ENCODE data around the gene JARID2.
"Not testable (repeated sequence)": the region's sequence is repeated elsewhere in the genome, so short reads cannot be mapped to it uniquely, and the experiment has no call there.

JARID2 gene

GRCh38 chr6:15530411-15530810 lies 284.5 kb downstream of the JARID2 start:
- no peak for DNase-seq

- DNase-seq: no peak
Observed at GRCh38 chr6:15531973-15532372, 286.1 kb downstream of the JARID2 start.

DNA sequence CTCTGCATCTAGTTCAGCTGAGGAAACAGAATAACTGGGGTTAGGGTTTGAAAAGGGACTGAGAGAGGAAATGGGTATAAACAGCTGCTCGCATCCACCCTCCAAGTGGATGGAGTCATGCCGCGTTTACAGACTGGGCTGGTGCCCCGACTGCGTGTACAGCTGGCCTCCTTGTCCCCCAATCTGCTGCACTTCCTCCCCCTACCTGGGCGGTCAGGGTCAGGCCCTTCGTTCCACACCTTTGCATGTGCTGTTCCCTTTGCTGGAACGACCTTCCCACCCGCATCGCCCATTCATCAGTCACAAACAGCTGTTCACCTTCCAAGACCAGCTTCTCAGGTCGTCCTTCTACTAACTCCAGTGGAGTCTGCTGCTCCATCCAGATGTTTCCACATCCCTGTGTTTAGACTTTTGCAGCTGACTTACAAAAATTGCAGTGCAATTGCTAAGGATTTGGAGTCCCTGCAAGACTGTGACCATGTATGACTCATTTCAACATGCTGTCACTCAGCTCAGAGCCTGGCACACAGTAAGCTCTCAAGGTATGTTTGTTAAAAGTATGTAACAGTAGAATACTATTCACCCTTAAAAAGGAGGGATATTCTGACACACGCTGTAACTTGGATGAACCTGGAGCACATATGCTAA lies 287.6 kb downstream of the JARID2 start:
- no peak for DNase-seq

DNA sequence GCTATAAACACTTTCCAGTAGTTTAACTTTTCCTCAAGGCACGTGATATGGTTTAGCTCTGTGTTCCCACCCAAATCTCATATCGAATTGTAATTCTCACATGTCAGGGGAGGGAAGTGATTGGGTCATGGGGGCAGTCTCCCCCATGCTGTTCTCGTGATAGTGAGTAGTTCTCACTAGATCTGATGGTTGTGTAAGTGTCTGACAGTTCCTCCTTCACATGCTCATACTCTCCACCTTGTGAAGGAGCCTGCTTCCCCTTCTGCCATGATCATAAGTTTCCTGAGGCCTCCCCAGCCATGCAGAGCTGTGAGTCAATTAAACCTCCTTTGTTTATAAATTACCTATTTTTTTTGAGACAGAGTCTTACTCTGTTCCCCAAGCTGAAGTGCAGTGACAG lies 289.1 kb downstream of the JARID2 start:
- DNase-seq: no peak

DNA sequence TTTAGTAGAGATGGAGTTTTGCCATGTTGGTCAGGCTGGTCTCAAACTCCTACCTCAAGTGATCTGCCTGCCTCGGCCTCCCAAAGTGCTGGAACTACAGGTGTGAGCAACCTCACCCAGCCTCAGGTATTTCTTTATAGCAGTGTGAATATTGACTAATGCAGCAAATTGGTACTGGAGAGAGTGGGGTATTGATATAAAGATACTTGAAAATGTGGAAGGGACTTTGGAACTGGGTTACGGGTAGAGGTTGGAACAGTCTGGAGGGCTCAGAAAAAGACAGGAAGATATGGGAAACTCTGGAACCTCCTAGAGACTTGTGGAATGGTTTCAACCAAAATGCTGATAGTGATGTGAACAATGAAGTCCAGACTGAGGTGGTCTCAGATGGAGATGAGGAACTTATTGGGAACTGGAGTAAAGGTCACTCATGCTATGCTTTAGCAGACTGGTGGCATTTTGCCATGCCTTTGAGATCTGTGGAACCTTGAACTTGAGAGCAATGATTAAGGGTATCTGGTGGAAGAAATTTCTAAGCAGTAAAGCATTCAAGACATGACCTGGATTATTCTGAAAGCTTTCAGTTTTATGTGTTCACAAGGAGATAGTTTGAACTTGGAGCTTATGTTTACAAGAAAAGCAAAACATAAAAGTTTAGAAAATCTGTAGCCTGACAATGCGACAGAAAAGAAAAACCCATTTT lies 289.8 kb downstream of the JARID2 start:
- DNase-seq: no peak

- no peak for DNase-seq
Observed at GRCh38 chr6:15536198-15536955, 290.5 kb downstream of the JARID2 start.

GRCh38 chr6:15538106-15538505 lies 292.2 kb downstream of the JARID2 start:
- DNase-seq: no peak

GRCh38 chr6:15538766-15539495 lies 293.1 kb downstream of the JARID2 start:
- no peak for DNase-seq

DNA sequence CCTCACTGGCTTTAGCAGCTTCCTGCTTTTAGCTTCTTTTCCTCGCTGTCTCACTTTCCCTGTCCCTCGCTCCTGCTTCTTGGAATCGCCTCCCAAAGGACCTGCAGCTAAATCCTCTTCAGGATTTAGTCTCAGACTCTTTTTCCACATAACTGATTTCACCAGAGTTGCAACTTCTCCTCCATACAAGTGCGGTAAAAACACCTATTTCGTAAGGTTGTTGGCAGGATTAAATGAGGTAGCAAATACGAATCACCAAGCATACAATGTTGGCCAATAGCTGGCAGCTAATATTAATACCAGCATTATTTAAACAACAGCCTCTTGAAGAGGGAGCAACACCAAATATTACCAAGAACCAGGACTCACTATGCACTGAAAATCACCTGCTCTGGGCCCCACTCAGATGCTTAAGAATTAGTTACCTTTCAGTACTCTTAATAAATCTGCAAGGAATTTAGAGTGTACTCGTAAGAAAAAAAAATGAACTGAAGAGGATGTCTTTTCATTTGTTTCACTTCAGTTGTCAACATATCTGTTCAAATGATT lies 293.9 kb downstream of the JARID2 start:
- no peak for DNase-seq

GRCh38 chr6:15543332-15543917 lies 297.6 kb downstream of the JARID2 start:
- not testable (repeated sequence) for DNase-seq

GRCh38 chr6:15544321-15544900 lies 298.5 kb downstream of the JARID2 start:
- no peak for DNase-seq

GRCh38 chr6:15546591-15546990 lies 300.7 kb downstream of the JARID2 start:
- DNase-seq: no peak

DNA sequence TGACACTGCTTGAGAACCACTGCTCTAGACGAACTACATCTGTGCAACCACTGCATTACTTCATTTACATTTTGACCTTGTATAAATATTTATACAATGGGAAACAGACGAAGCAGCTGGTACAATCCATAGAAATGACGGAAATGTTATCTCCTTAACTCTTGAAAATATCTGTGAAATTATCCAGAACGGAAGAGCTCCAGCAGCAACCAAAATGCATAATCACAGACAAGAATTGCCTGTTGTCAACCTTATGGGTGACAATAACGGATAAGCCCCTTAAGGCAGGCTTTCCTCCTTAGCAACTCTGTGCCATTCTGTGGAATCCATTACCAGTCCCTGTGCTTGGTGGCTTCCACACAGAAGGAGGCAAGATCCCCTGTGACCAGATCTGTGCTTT lies 301.5 kb downstream of the JARID2 start:
- DNase-seq: no peak

GRCh38 chr6:15549371-15549770 lies 303.5 kb downstream of the JARID2 start:
- no peak for DNase-seq

GRCh38 chr6:15550546-15551123 lies 304.8 kb downstream of the JARID2 start:
- no peak for DNase-seq

DNA sequence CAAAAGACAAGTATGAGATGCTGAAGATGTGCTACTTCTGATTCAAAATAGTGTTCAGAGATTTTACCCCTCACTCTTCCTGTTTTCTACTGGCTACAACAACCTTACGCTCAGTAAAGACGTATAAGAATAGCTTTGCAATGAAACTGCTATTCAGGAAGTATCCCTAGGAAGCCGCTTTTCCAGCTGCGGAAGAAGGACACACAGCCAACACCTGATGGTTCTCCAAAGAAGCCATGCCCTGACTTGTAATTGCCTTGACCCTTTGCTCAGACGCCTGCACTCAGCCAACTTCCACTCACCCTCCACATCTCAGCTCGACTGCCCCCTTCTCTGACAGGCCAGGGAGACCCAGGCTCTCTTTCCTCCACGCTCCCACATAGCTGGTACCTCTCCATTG lies 305.4 kb downstream of the JARID2 start:
- no peak for DNase-seq

DNA sequence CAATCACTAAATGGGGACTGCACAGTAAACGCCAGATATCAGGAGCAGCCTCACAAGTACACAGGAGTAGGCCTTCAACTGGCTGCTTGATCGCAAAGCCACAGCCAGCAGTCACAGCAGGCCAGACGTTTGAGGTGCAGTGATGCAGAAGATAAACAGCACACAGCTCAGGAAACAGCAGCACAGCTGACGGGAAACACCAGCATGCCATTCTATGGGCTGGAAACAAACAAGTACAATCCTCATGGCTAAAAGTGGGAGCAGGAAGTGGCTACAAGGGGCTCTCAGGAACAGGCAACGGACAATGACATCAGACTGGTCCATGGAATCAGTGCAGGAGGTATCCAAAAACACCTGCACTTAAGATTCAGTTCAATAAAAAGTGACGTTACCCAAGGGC lies 305.9 kb downstream of the JARID2 start:
- DNase-seq: no peak

GRCh38 chr6:15553031-15553430 lies 307.2 kb downstream of the JARID2 start:
- DNase-seq: no peak

DNA sequence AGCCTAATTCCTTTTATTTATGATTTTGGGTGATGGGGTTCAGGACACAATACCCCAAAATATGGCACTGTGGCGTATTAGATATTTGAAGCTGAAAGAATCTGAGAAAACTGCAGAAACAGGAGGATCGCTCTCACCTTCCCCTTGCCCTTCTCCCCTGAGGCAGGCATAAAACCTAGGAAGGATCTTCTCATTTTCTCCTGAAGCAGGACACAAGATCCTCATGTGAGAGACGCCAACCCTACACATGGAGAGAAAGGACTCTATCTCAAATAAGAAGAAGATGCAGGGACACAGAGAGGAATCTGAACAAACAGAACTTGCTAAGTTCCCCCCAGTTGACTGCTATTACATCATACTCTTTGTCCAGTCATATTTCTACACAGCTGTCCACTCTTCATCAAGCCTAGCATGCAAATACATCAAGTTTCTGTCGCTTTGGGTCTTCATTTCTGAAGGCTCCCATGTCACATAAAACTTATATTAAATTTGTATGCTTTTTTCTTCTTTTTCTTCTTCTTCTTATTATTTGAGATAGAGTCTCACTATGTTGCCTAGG lies 307.9 kb downstream of the JARID2 start:
- DNase-seq: no peak

- no peak for DNase-seq
Observed at GRCh38 chr6:15554728-15555100, 308.8 kb downstream of the JARID2 start.

Data from activated CD4-positive, alpha-beta T cell treated with anti-CD3 and anti-CD28 coated beads, Interleukin-2, amount 50 U/mL, for 4 hours (primary cell).